HL-60/S4 treated with phorbol 12-myristate 13-acetate at 8.2 ng/mL for 4 days and 3 days (cell line): ENCODE results near the gene COL7A1.
"Not testable (repeated sequence)": the region's sequence is repeated elsewhere in the genome, so short reads cannot be mapped to it uniquely, and the experiment has no call there.

ENCODE experiments used
- in situ Hi-C: fragments of 300-500 bp; cut with MboI; formaldehyde crosslinking; loops from 2 replicates; pipeline ENCODE4 v1.15.0; 2022; ENCODE audit warnings: low sequenced_read_pairs

Gene COL7A1

DNA sequence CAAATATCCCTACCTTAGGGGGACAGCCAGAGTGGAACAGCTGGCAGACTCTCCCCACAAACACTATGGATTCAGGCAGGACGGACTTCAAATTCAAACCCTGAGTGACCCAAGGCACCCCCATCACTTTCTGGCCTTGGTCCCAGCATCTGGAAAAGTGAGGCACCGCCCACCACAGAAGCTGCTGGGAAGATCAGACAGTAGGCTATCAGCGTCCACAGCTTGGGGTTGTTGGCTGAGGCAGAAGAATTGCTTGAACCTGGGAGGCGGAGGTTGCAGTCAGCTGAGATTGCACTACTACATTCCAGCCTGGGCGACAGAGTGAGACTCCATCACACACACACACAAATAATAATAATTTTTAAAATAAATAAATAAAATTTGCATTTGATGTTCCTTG lies 47.0 kb downstream of the COL7A1 start:
- in situ Hi-C loops = no loop called here

DNA sequence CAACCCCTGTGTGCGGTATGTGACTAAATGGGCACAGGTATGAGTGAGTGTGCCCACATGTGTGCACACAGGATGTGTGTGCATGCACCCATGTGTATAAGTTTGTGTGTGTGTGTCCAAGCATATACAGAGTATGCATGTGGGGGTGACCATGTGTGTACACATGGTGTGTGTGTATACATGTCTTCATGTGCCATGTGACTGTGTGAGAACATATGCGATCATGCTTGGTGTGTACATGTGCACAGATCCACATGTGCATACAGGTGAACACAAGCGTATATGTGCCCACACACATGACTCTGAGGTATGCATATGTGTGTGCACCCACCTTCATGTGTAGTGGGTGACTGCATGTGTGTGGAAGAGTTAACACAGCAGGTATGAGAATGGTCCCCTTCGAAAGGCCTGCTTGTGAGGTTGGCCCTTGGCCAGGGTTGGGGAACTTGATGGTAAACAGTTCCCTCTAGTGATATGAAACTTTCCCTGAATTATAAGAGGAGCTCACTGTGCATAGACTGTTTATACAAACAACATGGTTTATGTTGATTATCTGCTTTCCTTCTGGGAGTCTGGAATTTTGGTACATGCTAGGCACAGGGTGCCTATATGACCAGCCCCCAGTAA lies 48.8 kb downstream of the COL7A1 start:
- in situ Hi-C loops = no loop called here

DNA sequence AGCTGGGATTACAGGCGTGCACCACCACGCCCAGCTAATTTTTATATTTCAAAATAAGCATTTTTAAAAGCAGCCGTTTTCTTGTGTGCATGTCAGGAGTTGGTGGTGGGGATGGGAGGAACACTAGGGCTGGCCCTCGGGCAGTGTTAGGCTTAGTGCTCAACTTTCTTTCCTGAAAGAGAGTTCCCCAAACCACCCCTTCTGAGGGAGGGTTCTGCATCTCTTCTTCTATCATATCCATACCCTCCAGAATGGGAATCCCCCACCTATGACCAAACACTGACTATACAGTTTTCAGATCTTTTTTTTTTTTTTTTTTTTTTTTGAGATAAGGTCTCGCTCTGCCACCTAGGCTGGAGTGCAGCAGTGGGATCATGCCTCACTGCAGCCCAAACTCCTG lies 51.0 kb downstream of the COL7A1 start:
- in situ Hi-C loops = no loop called here

DNA sequence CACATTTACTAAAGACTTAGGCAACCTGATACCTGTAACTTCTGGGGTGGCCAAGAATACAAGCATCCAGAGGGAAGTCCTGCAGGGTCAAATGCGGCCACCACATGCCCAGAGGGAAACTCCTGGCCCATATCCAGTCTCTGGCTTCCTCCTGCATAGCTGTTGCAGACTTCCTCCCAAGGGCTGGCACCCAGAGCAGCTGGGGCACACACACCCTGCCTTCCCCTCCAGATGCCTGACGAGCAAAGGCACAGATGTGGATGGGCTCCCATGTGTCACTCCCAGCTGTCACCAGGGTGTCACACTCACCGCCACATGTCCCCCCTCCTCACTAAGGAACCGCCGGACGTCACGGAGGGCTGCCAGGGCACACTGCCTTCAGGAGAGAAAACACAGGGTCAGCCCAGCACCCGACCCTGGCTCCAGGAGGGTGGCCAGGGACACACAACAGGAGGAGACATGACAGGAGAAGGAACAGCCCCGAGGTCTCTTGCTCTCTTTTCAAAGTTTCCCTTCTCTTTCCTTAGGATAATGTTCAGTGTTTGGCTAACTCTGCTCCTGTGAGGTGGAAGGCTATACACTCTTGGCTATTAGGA lies 51.8 kb downstream of the COL7A1 start:
- in situ Hi-C loops = no loop called here

DNA sequence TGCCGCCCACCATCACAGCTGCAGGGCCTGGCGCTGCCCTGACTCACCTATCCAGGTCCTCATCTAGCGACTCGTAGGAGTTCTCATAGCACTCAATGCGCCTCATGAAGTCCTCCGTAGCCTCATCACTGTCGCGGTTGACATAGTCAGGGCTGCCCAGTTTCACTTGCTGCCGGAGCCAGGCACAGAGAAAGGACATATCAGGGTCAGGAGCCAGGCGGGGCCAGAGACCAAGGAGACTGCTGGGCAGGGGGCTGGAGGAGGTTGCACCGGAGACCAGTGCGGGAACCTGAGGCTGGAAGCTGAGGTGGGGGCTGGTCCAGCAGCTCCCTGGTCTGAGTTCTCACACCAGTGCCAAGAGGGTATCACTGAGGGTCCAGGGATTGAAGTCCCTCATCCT lies 56.7 kb downstream of the COL7A1 start:
- in situ Hi-C loops = no loop called here

DNA sequence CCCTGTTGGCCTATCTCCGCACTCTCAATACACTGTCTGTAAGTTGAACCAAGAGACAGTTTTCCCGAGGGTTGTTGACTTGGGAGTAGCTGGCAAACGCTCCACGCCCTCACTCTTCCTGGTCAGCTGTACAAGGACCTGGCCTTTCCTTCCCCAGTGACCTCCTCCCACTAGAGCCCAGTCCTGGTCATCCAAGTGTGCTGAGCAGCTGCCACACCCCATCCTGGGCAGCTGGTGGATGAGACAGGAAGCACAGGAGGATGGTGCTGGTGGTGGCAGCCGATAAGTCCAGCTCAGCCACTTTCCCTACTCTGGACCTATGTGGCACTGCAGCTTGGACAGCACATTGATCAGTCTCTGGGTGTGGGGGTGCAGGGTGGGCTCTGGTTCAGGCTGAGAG lies 58.3 kb downstream of the COL7A1 start:
- in situ Hi-C loops = no loop called here

DNA sequence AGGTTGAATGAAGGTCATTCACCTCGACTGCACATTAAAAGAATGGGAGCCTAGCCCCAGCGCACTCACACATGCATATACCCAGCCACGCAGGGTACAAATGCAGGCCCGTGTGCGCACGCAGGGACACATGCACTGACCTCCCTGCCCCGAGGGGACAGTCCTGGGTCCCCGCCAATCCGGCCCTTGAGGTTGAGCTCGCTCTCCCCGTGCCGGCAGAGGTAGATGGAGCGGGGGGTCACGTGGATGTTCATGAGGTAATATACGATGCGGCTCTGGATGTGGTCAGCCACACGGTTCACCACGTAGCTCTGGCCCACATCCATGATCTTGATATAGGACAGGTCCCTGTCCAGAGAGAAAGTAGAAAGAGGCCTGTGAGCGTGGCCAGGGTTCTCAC lies 59.0 kb downstream of the COL7A1 start:
- in situ Hi-C loops = no loop called here

DNA sequence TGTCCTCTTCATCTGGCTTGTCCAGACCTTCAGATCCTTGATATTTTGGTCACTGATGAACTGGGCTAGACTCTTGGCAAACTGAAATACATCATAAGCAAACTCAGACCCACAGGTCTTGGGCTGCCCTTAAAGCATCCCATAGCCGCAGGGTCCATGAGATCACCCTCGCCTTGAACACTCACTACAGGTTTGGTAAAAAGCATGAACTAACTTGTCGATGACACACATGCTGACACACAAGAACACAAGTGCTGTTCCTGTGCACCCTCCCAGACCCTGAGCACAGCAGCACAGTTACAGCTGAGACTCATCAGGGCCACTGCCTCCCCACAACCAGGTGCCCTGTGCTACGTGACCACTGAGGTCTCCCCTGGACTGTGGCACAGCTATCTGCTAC lies 59.6 kb downstream of the COL7A1 start:
- in situ Hi-C loops = no loop called here

DNA sequence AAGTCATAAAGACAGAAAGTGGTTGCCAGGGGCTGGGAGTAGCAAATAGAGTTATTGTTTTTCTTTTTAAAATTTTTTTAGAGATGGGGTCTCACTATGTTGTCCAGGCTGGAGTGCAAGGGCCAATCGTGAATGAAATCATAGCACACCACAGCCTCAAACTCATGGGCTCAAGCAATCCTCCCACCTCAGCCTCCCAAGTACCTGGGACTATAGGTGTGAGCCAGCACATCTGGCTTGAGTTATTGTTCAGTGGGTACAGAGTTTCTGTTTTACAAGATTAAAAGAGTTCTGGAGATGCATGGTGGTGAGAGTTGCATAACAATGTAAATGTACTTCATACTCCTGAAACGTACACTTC lies 62.2 kb downstream of the COL7A1 start:
- in situ Hi-C loops = no loop called here

DNA sequence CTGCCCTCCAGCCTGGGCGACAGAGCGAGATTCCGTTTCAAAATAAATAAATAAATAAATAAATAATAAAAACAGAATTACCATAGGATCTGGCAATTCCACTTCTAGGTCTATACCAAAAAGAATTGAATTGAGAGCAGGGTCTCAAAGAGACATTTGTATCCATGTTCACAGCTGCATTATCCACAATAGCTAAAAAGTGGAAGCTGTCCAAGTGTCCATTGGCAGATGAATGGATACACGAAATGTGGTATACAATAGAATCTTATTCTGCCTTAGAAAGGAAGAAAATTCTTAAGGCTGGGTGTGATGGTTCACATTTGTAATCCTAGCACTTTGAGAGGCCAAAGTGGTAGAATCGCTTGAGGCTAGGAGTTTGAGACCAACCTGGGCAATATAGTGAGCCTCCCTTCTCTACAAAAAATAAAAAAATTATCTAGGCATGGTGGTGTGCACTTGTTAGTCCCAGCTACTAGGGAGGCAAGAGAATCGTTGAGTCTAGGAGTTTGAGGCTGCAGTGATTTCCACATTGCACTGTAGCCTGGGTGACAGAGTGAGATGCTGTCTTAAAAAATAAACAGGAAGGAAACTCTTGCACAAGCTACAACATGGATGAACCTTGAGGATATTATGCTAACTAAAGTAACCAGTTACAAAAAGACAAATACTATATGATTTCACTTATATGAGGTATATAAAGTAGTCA lies 62.7 kb downstream of the COL7A1 start:
- in situ Hi-C loops = no loop called here

DNA sequence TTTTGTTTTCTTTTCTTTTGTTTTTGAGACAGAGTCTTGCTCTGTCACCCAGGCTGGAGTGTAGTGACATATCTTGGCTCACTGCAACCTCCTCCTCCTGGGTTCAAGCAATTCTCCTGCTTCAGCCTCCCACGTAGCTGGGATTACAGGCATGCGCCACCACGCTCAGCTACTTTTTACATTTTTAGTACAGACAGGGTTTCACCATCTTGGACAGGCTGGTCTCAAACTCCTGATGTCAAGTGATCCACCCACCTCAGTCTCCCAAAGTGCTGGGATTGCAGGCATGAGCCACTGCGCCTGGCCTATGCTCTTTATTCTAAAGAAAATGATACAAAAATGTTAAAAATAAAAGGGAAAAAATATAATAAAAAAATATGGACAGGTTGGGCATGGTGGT lies 64.4 kb downstream of the COL7A1 start:
- in situ Hi-C loops = not testable (repeated sequence)

DNA sequence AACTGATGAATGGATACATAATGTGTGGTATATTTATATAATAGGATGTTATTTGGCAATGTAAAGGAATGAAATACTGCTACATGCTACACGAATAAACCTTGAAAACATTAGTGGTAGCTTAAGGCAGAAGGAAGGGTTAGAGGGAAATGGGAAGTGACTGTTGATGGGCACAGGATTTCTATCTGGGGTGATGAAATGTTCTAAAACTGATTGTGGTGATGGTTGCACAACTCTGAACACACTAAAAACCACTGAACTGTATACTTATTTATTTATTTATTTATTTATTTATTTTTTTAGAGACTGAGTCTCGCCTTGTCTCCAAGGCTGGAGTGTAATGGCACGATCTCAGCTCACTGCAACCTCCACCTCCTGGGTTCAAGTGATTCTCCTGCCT lies 66.4 kb downstream of the COL7A1 start:
- in situ Hi-C loops = no loop called here

DNA sequence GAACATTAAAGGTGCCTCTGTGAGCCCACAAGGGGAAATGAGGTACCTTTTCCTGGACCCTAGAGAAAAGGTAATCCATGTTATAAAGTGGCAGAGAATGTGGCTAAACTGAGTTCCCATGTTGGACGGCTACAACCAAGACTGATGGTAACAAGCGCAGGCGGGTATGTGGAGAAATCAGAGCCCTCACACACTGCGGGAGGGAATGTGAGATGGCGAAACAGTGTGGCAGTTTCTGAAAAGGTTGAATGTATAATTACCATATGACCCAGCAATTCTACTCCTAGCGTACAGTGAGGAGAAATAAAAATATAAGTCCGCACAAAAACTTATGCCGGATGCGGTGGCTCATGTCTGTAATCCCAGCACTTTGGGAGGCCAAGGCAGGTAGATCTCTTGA lies 67.1 kb downstream of the COL7A1 start:
- in situ Hi-C loops = no loop called here

DNA sequence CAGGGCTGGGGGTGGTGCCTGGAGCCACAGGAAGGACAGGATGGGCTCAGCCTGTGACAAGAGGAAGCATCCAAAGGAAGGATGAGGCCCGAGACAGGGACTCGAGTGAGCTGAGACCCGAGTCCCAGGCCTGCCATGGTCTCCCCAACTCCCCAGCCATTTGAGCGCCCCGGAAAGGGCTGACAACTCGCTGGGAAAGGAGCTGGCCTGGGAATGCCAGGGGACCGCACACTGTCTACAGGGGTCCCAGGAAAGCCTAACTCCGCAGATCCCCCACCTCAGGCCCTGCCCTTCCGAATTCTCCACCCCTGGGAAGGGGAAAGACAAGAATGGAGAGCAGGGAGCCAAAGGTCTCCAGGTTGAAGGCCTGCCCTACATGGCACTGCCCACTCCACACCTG lies 70.2 kb downstream of the COL7A1 start:
- in situ Hi-C loops = no loop called here

DNA sequence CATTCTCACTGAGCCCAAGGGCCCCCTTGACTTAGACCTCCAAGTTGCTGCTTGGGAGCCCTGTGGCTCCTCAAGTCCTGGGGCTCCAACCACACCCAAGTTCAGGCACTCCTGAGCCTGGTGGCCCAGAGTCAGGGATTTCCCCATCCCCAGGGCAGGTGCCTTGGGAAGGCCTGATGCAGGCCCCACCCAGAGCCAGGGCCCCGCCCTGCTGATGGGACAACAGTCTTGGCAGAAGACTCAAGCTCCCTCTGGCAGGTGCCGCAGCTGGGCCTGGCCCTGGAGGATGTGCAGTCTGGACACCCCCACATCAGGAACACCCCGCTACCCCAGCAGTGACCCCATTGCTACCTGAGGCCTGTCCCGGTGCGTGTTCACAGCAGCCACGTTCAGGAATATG lies 73.5 kb downstream of the COL7A1 start:
- in situ Hi-C loops = no loop called here

DNA sequence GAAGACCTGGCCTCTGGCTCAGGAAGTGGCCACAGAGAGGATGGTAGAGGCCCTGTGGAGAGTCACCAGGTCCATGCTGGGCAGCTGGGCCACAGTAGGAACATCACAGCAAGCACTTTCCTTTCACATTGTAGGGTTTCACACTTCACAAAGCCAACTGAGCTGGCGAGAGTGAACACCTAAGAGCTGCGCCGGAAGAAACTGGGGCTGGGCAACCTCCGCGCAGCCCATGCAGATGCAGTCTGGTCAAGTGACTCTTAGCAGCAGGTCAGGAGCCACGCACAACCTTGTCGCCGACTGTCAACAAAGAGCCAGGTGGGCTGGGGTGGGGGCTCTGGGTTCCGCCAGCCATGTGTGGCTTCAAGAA lies 75.9 kb downstream of the COL7A1 start:
- in situ Hi-C loops = no loop called here

DNA sequence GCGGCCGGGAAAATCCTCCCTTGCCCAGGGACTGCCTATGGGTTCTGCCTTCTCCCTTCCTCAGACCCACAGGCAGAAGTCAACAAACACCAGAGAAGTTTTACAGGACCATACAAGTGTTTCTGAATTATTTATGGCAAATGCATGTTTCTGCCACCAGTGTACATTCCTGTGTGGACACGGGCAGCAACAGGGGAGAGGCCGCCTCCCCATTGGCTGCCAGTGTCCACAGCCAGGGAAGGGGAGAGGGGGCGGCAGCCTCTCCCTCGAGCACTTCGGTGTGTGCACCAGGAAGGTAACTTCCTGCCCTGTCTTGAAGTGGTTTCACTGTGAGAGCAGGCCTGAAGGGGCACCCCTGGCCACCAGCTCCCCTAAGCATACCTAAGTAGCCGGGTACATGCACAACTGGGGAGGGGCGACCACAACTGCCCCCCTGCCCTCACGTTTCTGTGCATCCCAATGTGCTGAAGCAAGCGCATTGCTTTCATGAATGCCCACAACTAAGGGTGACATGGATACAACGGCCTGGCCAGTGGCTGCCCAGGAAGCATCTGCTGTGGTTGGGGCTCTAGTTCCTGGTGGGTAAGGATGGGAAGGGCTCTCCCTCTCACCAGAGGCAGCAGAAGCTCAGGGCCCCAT lies 76.4 kb downstream of the COL7A1 start:
- in situ Hi-C loops = no loop called here

DNA sequence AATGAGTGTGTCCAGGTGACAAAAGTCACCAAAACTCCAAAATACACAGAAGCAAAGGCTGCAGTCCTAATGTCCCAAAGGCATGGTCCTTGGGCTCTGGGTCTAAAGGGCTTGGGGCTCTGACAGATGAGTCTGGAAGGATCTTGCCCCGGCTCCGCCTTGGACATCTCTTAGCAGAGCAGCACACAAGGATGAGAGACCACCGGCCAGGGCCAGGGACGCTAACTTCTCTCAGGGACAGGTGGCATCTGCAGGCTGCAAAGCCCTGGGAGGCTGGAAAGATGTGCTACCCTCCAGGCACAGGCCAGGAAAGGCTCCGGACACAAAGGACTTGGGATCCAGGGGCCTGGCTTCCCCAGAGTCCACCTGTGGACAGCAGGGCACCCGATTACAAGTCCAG lies 77.1 kb downstream of the COL7A1 start:
- in situ Hi-C loops = no loop called here

DNA sequence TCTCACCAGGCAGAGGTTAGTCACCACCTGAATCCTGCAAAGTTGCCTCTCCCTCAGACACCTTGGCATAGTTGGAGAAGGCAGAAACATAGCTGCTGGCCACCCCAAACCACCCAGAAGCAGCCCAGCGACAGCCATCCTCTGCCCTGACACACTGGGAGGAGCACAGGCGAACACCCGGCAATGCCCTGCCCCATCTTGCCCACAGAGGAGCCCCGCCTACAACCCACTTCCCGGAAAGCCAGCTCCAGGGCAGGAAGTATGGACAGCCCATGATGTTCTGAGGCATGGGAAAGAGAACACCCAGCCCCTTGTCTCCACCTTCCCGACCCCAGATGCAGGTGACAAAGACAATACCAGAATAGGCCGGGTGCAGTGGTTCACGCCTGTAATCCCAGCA lies 78.6 kb downstream of the COL7A1 start:
- in situ Hi-C loops = no loop called here

DNA sequence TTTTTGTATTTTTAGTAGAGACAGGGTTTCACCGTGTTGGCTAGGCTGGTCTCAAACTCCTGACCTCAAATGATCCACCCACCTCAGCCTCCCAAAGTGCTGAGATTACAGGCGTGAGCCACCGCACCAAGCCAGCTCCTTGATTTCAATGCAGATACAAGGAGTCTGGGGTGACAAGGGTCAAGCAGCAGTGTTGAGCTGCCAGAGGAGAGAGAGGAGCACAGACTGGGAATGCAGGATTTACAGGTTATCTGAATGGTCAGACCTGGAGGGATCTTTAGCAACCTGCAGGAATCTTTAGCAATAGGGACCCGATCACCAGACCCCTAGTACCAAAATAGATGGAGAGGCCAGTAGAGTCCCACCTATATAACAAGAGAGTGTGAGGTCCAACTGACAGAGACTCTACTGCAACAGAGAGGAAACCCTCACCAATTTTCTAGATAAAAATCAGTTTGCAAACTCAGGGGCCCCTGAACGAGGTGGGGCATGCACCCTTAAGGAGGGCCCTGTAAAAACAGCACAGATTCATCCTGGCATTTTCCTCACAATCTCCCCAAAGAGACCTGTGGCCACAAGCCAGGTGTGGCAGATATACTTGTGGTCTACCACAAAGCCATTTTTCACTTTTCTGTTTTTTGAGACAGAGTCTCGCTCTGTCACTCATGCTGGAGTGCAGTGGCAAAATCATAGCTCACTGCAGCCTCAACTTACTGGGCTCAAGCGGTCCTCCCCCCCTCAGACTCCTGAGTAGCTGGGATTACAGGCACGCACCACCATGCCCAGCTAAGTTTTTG lies 80.5 kb downstream of the COL7A1 start:
- in situ Hi-C loops = no loop called here
